GM19463 (cell line): ENCODE measurements around the gene HTR2B.
"Not testable (repeated sequence)": the region's sequence is repeated elsewhere in the genome, so short reads cannot be mapped to it uniquely, and the experiment has no call there.

ENCODE experiments used
- ATAC-seq: cut with Tn5 transposase; IDR thresholded peaks from one replicate; pipeline ENCODE4 v1.9.1; 2021; ENCODE audit warnings: mild to moderate bottlenecking, moderate library complexity; ENCODE audit not compliant: unreplicated experiment

Gene HTR2B

GRCh38 chr2:231099918-231100317 is 24.9 kb downstream of the HTR2B start:
- ATAC-seq = no peak

GRCh38 chr2:231094736-231095346 is 30.0 kb downstream of the HTR2B start:
- ATAC-seq = no peak

GRCh38 chr2:231093933-231094332 is 30.9 kb downstream of the HTR2B start:
- ATAC-seq = no peak

- ATAC-seq = no peak
Observed at GRCh38 chr2:231088754-231089153, 36.1 kb downstream of the HTR2B start.

DNA sequence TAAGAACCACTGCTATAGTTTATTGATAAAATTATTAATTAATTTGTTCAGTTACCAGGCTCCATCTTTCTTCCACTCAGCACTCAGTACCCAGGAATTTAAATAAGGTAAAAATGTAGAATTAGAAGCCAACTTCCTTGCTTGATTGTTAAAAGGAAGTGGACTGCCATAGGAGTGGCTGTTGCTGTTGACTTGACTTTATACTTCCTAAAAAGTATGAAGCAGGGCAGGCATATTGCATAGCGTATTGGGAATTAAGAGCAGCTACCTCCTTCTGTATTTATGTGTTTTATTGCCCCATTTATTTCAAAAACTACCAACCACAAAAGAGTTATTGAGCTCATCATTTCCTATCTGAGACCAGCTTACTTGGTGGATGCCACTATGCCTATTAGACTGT is 40.3 kb downstream of the HTR2B start:
- ATAC-seq = no peak

DNA sequence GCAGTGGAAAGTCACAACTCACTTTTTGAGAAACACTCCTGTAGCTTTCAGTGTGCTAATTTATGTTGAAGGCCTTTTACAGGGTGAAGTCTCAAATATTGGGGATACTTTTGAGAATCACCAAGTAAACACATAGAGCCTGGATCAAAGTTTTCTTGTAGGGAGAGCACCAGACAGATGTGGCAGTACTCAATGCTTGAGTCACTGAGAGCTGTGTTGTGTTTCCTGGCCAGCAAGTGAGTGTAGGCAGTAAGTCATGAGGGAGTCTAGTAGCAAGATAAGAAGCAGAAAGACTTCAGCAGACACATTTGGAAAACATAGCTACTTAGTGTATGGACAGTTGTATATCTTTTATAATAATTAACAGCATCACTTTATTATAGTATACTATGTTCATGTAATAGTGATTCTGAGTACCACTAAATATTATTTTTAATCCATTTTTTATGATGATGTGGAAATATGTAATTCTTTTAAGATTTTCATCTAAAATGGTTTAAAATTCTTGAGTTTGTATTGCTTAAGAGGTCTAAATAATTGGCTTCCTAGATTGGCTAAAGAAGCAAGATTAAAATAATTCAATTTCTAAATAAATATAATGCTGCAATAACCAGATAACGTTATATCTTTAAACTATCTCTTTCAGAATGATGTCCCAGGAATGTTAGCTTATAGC is 55.3 kb downstream of the HTR2B start:
- no peak for ATAC-seq

GRCh38 chr2:231068525-231069222 is 56.2 kb downstream of the HTR2B start:
- no peak for ATAC-seq

DNA sequence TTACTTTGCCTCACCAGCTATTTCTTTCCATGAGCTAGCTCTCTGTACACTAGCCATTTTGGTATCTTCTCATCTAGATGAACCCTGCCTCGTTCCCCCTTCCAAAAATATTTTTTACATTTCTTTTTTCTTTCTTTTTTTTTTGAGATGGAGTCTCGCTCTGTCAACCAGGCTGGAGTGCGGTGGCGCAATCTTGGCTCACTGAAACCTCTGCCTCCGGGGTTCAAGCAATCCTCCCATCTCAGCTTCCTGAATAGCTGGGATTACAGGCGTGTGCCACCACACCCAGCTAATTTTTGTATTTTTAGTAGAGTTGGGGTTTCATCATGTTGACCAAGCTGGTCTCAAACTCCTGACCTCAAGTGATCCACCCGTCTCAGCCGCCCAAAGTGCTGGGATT is 57.3 kb downstream of the HTR2B start:
- not testable (repeated sequence) for ATAC-seq

DNA sequence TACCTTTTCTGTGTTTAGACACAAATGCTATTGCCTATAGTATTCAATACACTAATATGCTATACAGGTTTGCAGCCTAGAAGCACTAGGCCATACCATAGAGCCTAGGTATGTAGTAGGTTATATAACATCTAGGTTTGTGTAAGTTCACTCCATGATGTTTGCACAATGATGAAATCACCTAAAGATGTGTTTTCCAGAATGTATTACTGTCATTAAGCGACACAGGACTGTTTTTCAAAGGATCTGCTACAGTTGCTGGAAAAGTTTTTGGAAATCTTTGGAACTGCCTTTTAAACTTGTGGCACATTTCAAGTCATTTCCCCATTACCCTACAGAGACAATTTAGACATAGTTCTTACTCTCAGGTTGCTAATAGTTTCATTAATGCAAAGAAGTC is 58.9 kb downstream of the HTR2B start:
- ATAC-seq = no peak

DNA sequence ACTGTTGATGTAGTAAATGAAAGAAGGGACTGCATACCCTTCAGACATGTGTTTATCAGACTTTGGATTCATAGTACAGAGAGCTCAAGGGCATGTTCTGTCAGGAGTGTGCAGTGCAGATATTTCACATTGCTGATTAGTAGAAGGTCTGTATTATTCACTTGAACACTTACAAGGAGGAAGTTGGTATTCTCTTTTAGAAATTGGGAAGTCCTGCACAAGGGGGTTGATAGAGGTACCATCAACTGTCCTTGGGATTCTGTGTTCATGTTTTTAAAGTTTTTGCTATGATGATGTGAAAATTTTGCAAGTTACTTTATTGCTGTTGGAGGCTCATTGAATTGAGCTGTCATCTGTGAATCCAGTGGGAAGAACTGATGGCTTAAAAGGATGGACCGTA is 61.5 kb downstream of the HTR2B start:
- no peak for ATAC-seq

DNA sequence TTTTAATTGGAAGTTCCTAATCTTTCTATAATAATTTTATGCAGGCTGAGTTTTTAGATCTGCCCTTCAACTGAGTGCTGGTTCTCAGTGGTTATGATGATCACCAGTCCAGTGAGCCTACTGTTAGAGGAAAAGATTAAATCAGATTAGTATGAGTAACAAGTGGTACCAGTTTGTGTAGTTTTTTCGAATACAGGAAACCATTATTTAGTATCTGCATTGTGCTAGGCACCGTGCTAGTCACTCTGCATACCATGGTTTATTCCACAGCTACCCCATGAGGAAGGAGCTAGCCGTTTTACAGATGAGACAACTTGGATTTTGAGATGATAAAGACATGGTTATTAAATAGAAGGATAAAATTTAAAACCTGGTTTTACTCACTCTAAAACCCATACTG is 62.1 kb downstream of the HTR2B start:
- no peak for ATAC-seq

DNA sequence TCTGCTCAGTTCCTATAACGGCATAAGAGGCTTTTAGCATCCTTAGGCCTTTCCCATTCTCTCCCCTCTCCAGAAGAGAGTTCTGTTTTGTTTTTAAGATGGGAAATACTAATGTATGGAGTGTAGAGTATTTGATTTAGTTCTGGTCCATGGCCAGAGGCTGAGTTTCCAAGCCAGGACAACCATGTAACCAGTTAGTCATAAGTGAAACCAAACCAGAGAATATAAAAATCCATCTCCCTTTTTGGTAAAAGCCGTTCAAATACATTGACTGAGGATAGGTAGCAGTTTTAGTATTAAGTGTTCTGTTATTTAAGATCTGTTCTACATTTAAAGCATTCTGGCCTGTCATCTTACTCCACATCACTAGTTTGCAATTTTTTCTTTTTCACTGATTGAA is 65.1 kb downstream of the HTR2B start:
- no peak for ATAC-seq

DNA sequence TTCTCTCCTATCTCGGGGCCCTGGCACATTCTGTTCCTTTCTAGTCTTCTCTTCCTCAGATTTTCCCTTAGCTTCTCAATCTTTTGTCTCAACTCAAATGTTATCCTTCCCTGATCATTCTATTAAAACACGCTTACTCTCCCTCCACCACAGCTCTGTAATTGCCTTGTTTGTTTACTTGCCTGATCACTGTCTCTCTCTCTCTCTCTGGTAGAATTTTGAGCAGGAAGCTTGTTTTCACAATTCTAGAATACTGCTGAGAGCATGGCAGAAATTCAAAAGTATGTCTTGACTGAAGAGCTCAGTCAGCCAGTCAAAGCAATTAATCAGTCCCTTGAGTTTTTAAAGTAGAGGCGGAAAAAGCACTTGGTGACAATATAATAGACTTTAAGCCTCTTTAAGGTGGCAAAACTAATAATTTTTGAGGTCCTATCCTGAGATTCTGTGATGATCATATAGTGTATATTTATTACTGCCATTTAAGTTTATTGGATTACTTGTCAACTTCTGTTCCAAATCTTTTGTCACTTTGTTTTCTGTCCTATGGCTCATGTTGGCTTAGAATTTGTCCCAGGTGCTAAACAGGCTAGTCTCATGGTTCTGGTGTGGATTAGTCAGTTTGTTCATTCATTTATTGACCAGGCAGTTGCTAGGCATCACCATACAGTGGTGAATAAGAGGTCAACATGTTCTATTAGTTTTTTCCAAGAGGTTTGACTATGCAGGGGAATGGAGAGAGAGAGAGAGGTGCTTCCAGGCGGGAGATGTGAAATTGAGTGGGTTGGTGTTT is 65.9 kb downstream of the HTR2B start:
- no peak for ATAC-seq
